Kasumi-1 (cell line): ENCODE measurements around the gene PSTPIP1.

Experiments used
- DNase-seq, 2 experiments: peaks; one replicate each; lab custom pipeline; 2025; lab: John Stamatoyannopoulos, UW

Gene PSTPIP1

DNA sequence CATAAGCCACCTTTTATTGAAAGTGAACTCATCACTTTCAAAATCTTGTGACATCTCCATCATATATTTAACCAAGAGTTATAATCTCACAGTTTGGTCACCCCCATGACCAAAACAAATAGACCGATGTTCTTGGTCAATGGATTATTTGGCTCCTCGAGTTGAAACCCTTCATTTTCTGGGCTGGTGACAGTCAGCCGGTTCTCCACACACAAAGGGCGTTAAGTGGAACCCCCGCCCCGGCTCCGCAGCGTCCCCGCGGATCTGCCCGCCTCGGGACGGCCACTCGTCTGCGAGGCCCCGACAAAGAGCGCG is 75.2 kb downstream of the PSTPIP1 start:
- no peak for DNase-seq

DNA sequence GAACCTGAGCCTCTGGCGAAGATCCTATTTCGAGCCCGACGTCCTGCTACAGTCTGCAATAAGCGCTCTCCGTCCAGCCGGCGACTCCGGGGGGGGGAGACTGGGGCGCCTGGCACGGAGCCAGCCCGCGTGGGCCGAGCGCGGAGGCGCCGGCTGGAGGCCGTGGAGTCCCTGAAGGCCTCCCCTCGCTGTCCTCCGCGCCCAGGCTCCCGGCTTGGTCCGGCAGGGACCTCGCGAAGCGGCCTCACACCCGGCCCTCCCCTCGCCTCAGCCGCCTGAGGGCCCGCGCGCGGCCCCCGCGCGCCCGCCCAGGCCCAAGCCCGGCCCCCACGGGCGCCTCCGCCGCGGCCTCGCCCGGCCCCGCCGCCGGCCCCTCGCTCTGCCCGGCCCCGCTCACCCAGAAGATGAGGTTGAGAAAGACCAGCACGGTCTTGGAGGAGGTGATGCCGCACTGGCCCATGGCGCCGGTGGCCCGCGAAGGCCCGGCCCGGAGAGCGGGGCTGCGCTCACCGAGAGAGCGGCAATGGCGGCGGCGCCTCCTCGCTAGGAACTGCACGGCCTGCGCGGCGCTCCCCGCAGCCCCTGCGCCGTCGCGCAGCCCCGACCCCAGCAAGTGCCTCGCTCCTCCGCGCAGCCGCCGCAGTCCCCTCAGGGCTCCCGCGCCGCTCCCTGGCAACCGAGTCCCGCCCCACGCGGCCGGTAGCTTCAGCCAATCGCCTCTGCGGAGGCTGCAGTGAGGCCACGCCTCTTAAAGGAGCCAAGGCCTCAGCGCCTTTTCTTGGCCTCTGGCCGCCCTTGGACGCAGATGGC is 75.8 kb downstream of the PSTPIP1 start, which contains the start of gene TSPAN3:
Gene TSPAN3 (minus strand): TSS at position 615 of the 810 bp plus-strand sequence. CDS start 155 bp downstream, at position 460.
- DNase-seq, result peak; percentile 90 to 94

DNA sequence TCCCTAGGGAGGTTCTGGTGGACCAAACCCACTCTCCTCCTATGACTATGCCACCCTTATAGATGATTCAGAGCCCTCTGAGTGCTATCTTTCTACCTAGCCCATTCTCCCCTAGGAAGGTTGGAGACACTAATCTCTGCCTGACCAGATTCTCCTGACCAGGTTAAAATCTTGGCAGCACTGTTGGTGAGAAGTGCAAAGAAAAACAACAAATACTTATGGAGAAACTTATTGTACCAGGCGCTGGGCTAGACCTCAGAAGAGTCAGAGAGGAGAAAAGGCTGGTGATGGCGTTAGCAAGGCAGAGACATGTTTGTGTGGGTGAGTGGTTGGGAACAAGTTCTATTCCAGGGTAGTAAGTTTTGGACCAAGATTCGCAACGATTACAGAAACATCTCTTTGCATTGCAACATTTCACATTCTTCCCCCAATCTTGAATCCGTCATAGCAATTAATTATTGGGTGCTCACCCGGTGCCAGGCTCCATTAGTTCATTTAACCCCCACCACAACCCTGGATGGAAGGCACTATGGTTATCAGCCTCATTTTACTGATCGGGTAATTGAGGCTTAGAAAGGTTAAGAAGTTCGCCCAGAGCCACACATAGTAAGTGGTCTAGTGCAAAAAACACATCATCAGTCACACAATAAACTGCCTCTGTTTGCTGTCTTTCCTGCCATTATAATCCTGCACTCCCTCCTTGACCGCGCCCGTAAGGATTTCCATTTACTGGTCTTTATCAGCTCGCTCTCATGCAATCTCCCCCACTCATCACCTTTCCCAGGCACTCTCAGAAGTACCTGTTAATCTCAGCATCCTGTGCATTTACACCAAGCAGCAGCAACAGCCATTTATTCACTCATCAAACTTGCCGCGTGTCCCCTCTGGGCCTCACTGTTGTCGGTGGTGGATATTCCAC is 76.6 kb downstream of the PSTPIP1 start:
- DNase-seq, result no peak

- no peak for DNase-seq
Observed at GRCh38 chr15:77074350-77074749, 79.4 kb downstream of the PSTPIP1 start.

GRCh38 chr15:77075528-77075927 is 80.6 kb downstream of the PSTPIP1 start:
- DNase-seq, result no peak

DNA sequence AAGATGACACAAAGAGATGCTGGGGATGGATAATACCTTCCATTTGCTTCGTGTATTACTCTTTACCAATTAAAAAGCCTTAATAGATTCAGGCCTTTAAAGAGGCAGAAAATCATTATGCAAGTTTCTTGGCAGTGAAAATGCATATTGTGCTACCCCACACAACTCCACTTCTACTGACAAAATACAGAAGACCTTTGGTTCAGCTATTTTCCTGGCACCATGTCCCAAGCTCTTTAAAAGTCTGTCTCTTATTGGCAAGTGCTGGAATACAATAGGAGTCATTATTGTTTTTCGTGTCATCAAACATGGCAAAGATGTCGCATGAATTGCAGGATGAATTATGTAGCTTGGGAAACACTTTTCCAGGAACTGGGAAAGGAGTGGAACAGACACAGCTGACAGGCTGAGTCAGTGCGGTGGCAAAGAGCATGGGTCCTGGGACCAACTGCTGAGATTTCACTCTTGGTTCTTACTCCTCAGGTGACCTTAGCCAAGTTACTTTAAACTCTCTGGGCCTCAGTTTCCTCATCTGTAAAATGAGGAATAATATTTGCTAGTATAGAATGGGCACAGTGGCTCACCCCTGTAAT is 81.5 kb downstream of the PSTPIP1 start:
- DNase-seq, result no peak

DNA sequence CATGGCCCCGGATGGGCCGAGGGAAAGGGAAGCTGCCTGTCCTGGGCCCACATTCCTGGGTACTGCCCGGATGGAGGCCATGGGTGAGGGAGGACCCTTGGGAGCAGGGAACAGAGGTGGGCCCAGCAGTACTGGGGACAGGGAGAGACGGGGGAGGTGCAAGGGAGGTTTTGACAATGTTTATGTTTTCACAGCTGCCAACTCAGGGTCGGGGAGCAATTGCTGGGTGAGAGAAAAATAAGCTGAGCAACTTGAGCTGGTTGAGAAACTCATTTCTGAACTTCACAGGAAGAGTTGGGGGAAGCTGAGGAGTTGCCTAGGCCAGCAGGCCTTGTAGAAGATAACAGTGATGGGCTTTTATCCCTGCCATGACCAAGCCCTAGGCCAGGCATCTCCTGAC is 87.0 kb downstream of the PSTPIP1 start:
- no peak for DNase-seq

GRCh38 chr15:77083381-77084160 is 88.6 kb downstream of the PSTPIP1 start:
- no peak for DNase-seq

DNA sequence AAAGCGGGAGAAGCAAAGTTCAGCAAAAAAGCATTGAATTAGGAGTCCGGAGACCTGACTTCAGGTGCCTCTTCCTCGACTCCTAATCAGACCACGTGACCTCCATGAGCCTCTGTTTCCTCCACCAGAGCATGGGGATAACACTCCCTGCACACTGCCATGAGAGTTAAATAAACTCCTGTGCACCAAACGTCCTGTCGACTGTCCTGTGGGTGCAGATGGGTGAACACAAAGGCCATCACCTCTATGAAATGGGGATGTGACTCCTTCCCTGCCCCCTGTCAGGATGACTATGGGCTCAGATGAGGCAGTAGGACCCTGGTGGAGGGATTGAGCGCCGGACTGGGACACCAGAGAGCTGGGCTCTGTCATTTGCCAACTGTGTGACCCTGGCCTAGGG is 89.5 kb downstream of the PSTPIP1 start:
- DNase-seq, result no peak

GRCh38 chr15:77085297-77085696 is 90.4 kb downstream of the PSTPIP1 start:
- no peak for DNase-seq
